A673 (cell line): ENCODE results near the gene PBRM1. TPM values are rescaled to one million over a fixed set of nuclear protein-coding genes. Genes with fewer than 3 reads are reported as not detected.

ENCODE experiments used
- BruUV-seq: library from RNA; stranded (reverse); fragments of 400-500 nt; replicated peaks from 2 replicates; lab custom pipeline; 2021; lab: Mats Ljungman, UMichigan
- CTCF ChIA-PET: fragments of 300-600 bp; sonication (Branson Sonifier 250); formaldehyde crosslinking; loops from one replicate; lab custom pipeline; 2022; ENCODE audit warnings: antibody characterized with exemption; lab: Charles Lee
- POLR2A ChIA-PET: fragments of 300-600 bp; sonication (Branson Sonifier 250); formaldehyde crosslinking; loops from one replicate; lab custom pipeline; 2022; ENCODE audit warnings: antibody characterized with exemption; ENCODE audit not compliant: low non-redundant PET; lab: Charles Lee
- DNase-seq: peaks from one replicate; pipeline ENCODE4 v3.0.0-alpha.2; 2015; ENCODE audit warnings: low spot score
- H3K27ac ChIP-seq: fragments of 200-600 bp; sonication (generic); 2 replicates; pipeline ENCODE4 v1.5.1; 2016; ENCODE audit warnings: mixed run types, low read depth, mild to moderate bottlenecking, mixed read lengths, antibody characterized with exemption, low read length; ENCODE audit not compliant: poor library complexity, severe bottlenecking
- H3K27me3 ChIP-seq: fragments of 200-600 bp; sonication (generic); replicated peaks from 2 replicates; pipeline ENCODE4 v1.6.1; 2017; ENCODE audit warnings: mixed run types, low read depth, mild to moderate bottlenecking, mixed read lengths, antibody characterized with exemption, low read length; ENCODE audit not compliant: insufficient read depth, poor library complexity
- H3K36me3 ChIP-seq: fragments of 200-600 bp; sonication (generic); 2 replicates; pipeline ENCODE4 v1.6.1; 2016; ENCODE audit warnings: mixed run types, mild to moderate bottlenecking, mixed read lengths, antibody characterized with exemption, low read length; ENCODE audit not compliant: insufficient read depth, poor library complexity, severe bottlenecking
- H3K4me1 ChIP-seq: fragments of 200-600 bp; sonication (generic); 2 replicates; pipeline ENCODE4 v1.6.1; 2017; ENCODE audit warnings: mixed run types, mild to moderate bottlenecking, mixed read lengths, antibody characterized with exemption, low read length; ENCODE audit not compliant: insufficient read depth, poor library complexity, severe bottlenecking
- H3K4me3 ChIP-seq: fragments of 200-600 bp; sonication (generic); 2 replicates; pipeline ENCODE4 v1.5.1; 2016; ENCODE audit warnings: low read depth, mixed run types, mild to moderate bottlenecking, mixed read lengths, low read length; ENCODE audit not compliant: poor library complexity, severe bottlenecking
- H3K9me3 ChIP-seq: fragments of 200-600 bp; sonication (generic); 2 replicates; pipeline ENCODE4 v1.6.1; 2016; ENCODE audit warnings: mixed run types, low read depth, mild to moderate bottlenecking, mixed read lengths, antibody characterized with exemption, low read length; ENCODE audit not compliant: poor library complexity, severe bottlenecking
- CTCF ChIP-seq: fragments of 300-800, 200-600 bp; sonication (generic); conservative IDR thresholded peaks from 2 replicates; pipeline ENCODE4 v1.5.1; 2017; ENCODE audit warnings: low read depth, mild to moderate bottlenecking, antibody characterized with exemption, low read length, moderate library complexity, mixed read lengths
- EZH2 ChIP-seq: fragments of 200-600 bp; sonication (generic); IDR thresholded peaks from 2 replicates; pipeline ENCODE4 v1.6.1; 2017; ENCODE audit warnings: borderline replicate concordance, low read depth, mild to moderate bottlenecking, mixed read lengths, antibody characterized with exemption, low read length; ENCODE audit not compliant: poor library complexity, severe bottlenecking
- intact Hi-C: fragments of 100-400 bp; cut with micrococcal nuclease; formaldehyde crosslinking; loops from one replicate; pipeline ENCODE4 v1.10.0; 2022; ENCODE audit not compliant: unreplicated experiment
- total RNA-seq: library from RNA; stranded (reverse); gene quantifications from 2 replicates; pipeline ENCODE4 v1.2.3, GENCODE V29; 2021

PBRM1 gene
- total RNA-seq, 1 experiment from 2014 or later = 65.0 TPM

GRCh38 chr3:52519445-52520140 is 166.1 kb downstream of the PBRM1 start:
- peaks cover 8% of the 10 kb centered on the region for H3K36me3 ChIP-seq
- DNase-seq = no peak
- no peaks in the 10 kb centered on the region for H3K27me3 ChIP-seq
- peaks cover 2% of the 10 kb centered on the region for H3K4me1 ChIP-seq
- H3K9me3 ChIP-seq = no peaks in the 10 kb centered on the region
- intact Hi-C loops = no loop called here
- POLR2A ChIA-PET = no interaction called here
- BruUV-seq = no TSS peak
- H3K27ac ChIP-seq = no peak overlapping the region
- CTCF ChIA-PET = no interaction called here
- H3K4me3 ChIP-seq = no peak overlapping the region
- TF ChIP-seq CTCF (no peak), EZH2 (no peak)

DNA sequence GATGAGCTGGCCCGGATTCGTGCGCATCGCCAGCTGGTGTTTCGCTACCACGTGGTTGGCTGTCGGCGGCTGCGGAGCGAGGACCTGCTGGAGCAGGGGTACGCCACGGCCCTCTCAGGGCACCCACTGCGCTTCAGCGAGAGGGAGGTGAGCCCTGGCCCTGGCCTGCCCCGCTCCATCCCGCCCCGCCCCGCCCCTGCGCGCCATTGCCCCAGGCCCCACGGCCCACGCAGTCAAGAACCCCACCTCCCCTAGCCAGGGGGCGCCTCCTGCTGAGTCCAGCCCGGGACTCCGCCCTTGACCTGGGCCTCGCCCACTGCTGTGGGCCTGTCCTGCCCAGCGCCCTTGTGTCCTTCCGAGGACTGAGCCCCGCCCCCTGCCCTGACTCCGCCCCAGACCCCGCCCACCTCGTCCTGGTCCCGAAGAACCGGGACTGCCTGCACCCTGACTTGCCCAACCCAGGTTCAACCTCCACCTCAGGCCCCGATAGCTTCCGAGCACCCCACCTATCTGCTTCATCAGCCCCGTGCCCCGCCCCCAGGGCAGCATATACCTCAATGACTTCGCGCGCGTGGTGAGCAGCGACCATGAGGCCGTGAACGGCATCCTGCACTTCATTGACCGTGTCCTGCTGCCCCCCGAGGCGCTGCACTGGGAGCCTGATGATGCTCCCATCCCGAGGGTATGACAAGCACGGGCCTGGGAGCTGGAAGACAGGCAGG is 166.8 kb downstream of the PBRM1 start:
- POLR2A ChIA-PET = no interaction called here
- Histone ChIP-seq H3K9me3 (no peaks in the 10 kb centered on the region), H3K36me3 (peaks cover 1% of the 10 kb centered on the region), H3K27ac (no peak overlapping the region), H3K4me3 (no peak overlapping the region), H3K27me3 (no peaks in the 10 kb centered on the region), H3K4me1 (no peaks in the 10 kb centered on the region)
- no TSS peak for BruUV-seq
- CTCF ChIA-PET = no interaction called here
- TF ChIP-seq EZH2 (no peak), CTCF (no peak)
- no peak for DNase-seq
- intact Hi-C loops = no loop called here

DNA sequence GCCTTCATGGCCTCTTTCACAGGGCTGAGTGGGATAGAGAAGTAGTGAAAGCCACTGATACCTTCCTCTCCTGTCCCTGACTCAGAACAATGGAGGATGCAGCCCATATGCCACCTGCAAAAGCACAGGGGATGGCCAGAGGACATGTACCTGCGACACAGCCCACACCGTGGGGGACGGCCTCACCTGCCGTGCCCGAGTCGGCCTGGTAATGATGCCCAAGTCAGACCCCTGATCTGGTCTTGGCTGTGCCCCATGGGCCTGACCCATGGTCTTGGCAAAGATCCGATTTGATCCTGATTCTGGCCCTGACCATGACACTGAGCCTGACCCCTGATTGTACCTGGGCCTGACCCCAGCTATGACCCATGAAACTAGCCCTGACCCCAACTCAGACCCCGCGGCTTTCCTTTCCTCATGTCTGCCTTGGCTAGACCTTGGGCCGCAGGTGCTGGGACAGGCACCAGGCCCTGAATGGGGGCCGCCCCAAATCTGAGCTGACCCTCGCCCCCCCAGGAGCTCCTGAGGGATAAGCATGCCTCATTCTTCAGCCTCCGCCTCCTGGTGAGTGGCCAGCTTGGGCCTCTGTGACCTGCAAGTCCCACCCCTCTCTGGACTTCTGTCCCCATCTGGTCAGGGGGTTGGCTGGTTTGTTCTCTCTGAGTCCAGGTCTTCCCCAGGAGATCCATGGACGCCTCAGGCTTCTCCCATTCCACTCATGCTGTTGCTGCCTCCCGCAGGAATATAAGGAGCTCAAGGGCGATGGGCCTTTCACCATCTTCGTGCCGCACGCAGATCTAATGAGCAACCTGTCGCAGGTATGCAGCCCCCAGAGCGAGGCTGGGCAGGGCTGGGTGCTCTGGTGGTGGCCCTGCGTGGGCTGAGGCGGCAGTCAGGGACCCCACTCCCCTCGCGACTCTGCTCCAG is 167.7 kb downstream of the PBRM1 start:
- ChIA-PET CTCF (no interaction called here), POLR2A (no interaction called here)
- no peaks in the 10 kb centered on the region for H3K27me3 ChIP-seq
- no peaks in the 10 kb centered on the region for H3K36me3 ChIP-seq
- no TSS peak for BruUV-seq
- H3K9me3 ChIP-seq = no peaks in the 10 kb centered on the region
- H3K27ac ChIP-seq = no peak overlapping the region
- TF ChIP-seq EZH2 (no peak), CTCF (no peak)
- intact Hi-C loops = no loop called here
- H3K4me1 ChIP-seq = no peaks in the 10 kb centered on the region
- no peak overlapping the region for H3K4me3 ChIP-seq
- DNase-seq = no peak
